Fibroblast of lung (primary cell): ENCODE data around the gene DBT. TPM values are rescaled to one million over a fixed set of nuclear protein-coding genes. Genes with fewer than 3 reads are reported as not detected.

ENCODE experiments used
- DNase-seq, 2 donors: peaks; one replicate each; pipeline versions ENCODE4 v3.0.0 to v3.0.0-alpha.2; 2010; ENCODE audit warnings: low read depth in 2 of 2
- H2AFZ ChIP-seq: 2 replicates; pipeline ENCODE4 v1.5.1; 2012; ENCODE audit warnings: low read length, control low read depth, inconsistent platforms
- H3K27ac ChIP-seq: 2 replicates; pipeline ENCODE4 v1.5.1; 2011; ENCODE audit warnings: low read length, control low read depth; ENCODE audit not compliant: insufficient read depth
- H3K27me3 ChIP-seq: 2 replicates; pipeline ENCODE4 v1.5.1; 2011; ENCODE audit warnings: mild to moderate bottlenecking, low read length; ENCODE audit not compliant: control insufficient read depth, insufficient read depth
- H3K36me3 ChIP-seq: 2 replicates; pipeline ENCODE4 v1.5.1; 2011; ENCODE audit warnings: low read length; ENCODE audit not compliant: control insufficient read depth, insufficient read depth
- H3K4me1 ChIP-seq: 2 replicates; pipeline ENCODE4 v1.5.1; 2011; ENCODE audit warnings: low read length; ENCODE audit not compliant: control insufficient read depth, insufficient read depth; ENCODE audit errors: extremely low read depth
- H3K4me2 ChIP-seq: 2 replicates; pipeline ENCODE4 v1.5.1; 2011; ENCODE audit warnings: low read length, control low read depth; ENCODE audit not compliant: insufficient read depth; ENCODE audit errors: extremely low read depth
- H3K4me3 ChIP-seq, 4 experiments: fragments of 200-600 bp in 1 of 4; sonication (generic) in 1 of 4; replicated peaks in 1 of 4; 2 replicates each; pipeline ENCODE4 v1.5.1; 2011 to 2016; ENCODE audit warnings: low read length in 4 of 4, low read depth in 3 of 4, mild to moderate bottlenecking in 3 of 4, control low read depth in 2 of 4, inconsistent platforms in 1 of 4, mixed read lengths in 1 of 4; ENCODE audit not compliant: insufficient read depth in 1 of 4; ENCODE audit errors: control extremely low read depth in 1 of 4
- H3K79me2 ChIP-seq: 2 replicates; pipeline ENCODE4 v1.5.1; 2012; ENCODE audit warnings: mild to moderate bottlenecking, low read length, inconsistent platforms; ENCODE audit not compliant: control insufficient read depth, insufficient read depth
- H3K9ac ChIP-seq: 2 replicates; pipeline ENCODE4 v1.5.1; 2011; ENCODE audit warnings: mild to moderate bottlenecking, low read length, control low read depth; ENCODE audit not compliant: insufficient read depth
- H3K9me3 ChIP-seq: 2 replicates; pipeline ENCODE4 v1.5.1; 2012; ENCODE audit warnings: low read depth, low read length; ENCODE audit not compliant: control insufficient read depth, insufficient read depth
- H4K20me1 ChIP-seq: 2 replicates; pipeline ENCODE4 v1.5.1; 2011; ENCODE audit warnings: low read length; ENCODE audit not compliant: control insufficient read depth, insufficient read depth; ENCODE audit errors: extremely low read depth
- EZH2 ChIP-seq: IDR thresholded peaks from 2 replicates; pipeline ENCODE4 v1.5.1; 2012; ENCODE audit warnings: low read length, control low read depth, mild to moderate bottlenecking; ENCODE audit errors: missing control alignments
- polyA plus RNA-seq, 2 donors: library from polyadenylated mRNA; depleted of rRNA in 1 of 2; stranded (reverse) in 1 of 2; unstranded in 1 of 2; fragments of >200 nt; gene quantifications; 2 replicates each; pipeline ENCODE4 v1.2.1, GENCODE V29; 2011 to 2012; ENCODE audit warnings: missing spikeins in 1 of 2
- total RNA-seq: library from RNA; depleted of rRNA; stranded (reverse); fragments of >200 nt; gene quantifications from 2 replicates; pipeline ENCODE4 v1.2.1, GENCODE V29; 2014
- TF ChIP-seq, protein P1 (sequence below), 2 donors: IDR thresholded peaks in 1 of 2; conservative IDR thresholded peaks in 1 of 2; 1 replicate in 1 of 2; 2 replicates in 1 of 2; pipeline ENCODE4 v1.5.1; 2011 to 2012; ENCODE audit warnings: low read length in 2 of 2, control low read depth in 1 of 2, inconsistent platforms in 1 of 2, low read depth in 1 of 2, mild to moderate bottlenecking in 1 of 2

The DBT gene
- total and polyA plus RNA-seq, 2 donors (not counting 1 experiment from before 2014, with no cell fraction given), result 7.9 to 9.4 TPM

- Histone ChIP-seq H2AFZ (no peak overlapping the region), H3K4me2 (no peak overlapping the region), H3K9me3 (no peaks in the 10 kb centered on the region), H3K79me2 (no peaks in the 10 kb centered on the region), H3K4me1 (no peaks in the 10 kb centered on the region), H3K36me3 (no peaks in the 10 kb centered on the region), H3K4me3 (no peak overlapping the region), H4K20me1 (no peaks in the 10 kb centered on the region), H3K27ac (no peak overlapping the region), H3K9ac (no peak overlapping the region), H3K27me3 (no peaks in the 10 kb centered on the region)
- no peak for DNase-seq
- no peak for TF ChIP-seq EZH2
- TF ChIP-seq, protein P1, sequence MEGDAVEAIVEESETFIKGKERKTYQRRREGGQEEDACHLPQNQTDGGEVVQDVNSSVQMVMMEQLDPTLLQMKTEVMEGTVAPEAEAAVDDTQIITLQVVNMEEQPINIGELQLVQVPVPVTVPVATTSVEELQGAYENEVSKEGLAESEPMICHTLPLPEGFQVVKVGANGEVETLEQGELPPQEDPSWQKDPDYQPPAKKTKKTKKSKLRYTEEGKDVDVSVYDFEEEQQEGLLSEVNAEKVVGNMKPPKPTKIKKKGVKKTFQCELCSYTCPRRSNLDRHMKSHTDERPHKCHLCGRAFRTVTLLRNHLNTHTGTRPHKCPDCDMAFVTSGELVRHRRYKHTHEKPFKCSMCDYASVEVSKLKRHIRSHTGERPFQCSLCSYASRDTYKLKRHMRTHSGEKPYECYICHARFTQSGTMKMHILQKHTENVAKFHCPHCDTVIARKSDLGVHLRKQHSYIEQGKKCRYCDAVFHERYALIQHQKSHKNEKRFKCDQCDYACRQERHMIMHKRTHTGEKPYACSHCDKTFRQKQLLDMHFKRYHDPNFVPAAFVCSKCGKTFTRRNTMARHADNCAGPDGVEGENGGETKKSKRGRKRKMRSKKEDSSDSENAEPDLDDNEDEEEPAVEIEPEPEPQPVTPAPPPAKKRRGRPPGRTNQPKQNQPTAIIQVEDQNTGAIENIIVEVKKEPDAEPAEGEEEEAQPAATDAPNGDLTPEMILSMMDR (conservative IDR thresholded peaks at IDR 0.05 in 1 of 2, IDR thresholded peaks at IDR 0.05 in 1 of 2; ENCODE audit: low read depth in 1 of 2, low read length in 2 of 2), result no peak
Measured at GRCh38 chr1:100184536-100184935, 65.1 kb downstream of the DBT start.

- no peak overlapping the region for H3K4me2 ChIP-seq
- TF ChIP-seq, protein P1 (conservative IDR thresholded peaks at IDR 0.05 in 1 of 2, IDR thresholded peaks at IDR 0.05 in 1 of 2; ENCODE audit: low read depth in 1 of 2, low read length in 2 of 2), result no peak
- TF ChIP-seq EZH2, result no peak
- H3K79me2 ChIP-seq, result no peaks in the 10 kb centered on the region
- H3K4me3 ChIP-seq, result no peak overlapping the region
- DNase-seq, result no peak
- H3K9me3 ChIP-seq, result no peaks in the 10 kb centered on the region
- no peaks in the 10 kb centered on the region for H3K4me1 ChIP-seq
- no peaks in the 10 kb centered on the region for H3K36me3 ChIP-seq
- H3K27ac ChIP-seq, result no peak overlapping the region
- H4K20me1 ChIP-seq, result no peaks in the 10 kb centered on the region
- H3K9ac ChIP-seq, result no peak overlapping the region
- no peak overlapping the region for H2AFZ ChIP-seq
- H3K27me3 ChIP-seq, result no peaks in the 10 kb centered on the region
Measured at GRCh38 chr1:100183370-100183769, 66.3 kb downstream of the DBT start.

DNA sequence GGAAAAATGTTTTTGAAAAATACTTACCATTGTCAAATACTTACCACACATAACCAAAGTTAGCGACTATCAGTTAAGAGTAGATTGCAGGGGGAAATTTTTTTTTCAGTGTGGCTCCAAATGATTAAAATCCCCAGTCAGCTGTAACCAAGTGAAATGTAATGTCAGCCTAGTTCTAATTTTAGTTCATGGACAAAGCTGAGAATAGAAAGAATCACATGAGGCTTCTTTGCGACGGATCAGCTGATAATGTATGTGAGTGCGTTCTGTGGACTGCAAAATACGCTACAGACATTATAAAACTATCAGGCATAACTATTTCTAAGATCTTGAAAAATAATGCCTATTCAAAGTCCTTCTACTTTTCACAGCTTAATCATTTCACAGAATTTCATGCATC is 71.5 kb downstream of the DBT start, which contains the start of gene LRRC39:
Gene LRRC39, minus strand, starts transcription at position 166 of the 400 bp plus-strand sequence. CDS start 9,740 bp downstream, outside the sequence.
- Histone ChIP-seq H3K4me1 (no peaks in the 10 kb centered on the region), H4K20me1 (no peaks in the 10 kb centered on the region), H3K36me3 (no peaks in the 10 kb centered on the region), H2AFZ (no peak within 1 kb of the TSS), H3K9ac (no peak within 1 kb of the TSS), H3K4me2 (no peak within 1 kb of the TSS), H3K79me2 (no peaks in the 10 kb centered on the region), H3K27ac (no peak within 1 kb of the TSS), H3K4me3 (no peak within 1 kb of the TSS), H3K27me3 (no peaks in the 10 kb centered on the region), H3K9me3 (no peaks in the 10 kb centered on the region)
- DNase-seq, result no peak
- TF ChIP-seq, protein P1 (conservative IDR thresholded peaks at IDR 0.05 in 1 of 2, IDR thresholded peaks at IDR 0.05 in 1 of 2; ENCODE audit: low read depth in 1 of 2, low read length in 2 of 2), result no peak
- TF ChIP-seq EZH2, result no peak
